HepG2 (cell line): ENCODE measurements around the gene GLRX5. TPM values are rescaled to one million over a fixed set of nuclear protein-coding genes. Genes with fewer than 3 reads are reported as not detected.

Experiments
- ATF1 ChIP-seq: IDR thresholded peaks from 2 replicates; pipeline ENCODE4 v1.6.1; 2016; ENCODE audit warnings: mild to moderate bottlenecking, control low read depth
- CCAR2 ChIP-seq: fragments of 200-400 bp; formaldehyde crosslinking; optimal IDR thresholded peaks from 2 replicates; pipeline ENCODE3; 2018; ENCODE audit warnings: low read depth, mild to moderate bottlenecking, low read length, moderate library complexity
- FOXJ3 ChIP-seq: sonication (generic); formaldehyde crosslinking; IDR thresholded peaks from 2 replicates; pipeline ENCODE4 v1.4.0; 2020; ENCODE audit warnings: missing genetic modification reagents, mild to moderate bottlenecking, borderline replicate concordance
- HDAC1 ChIP-seq: sonication (generic); formaldehyde crosslinking; IDR thresholded peaks from 2 replicates; pipeline ENCODE4 v1.5.1; 2020; ENCODE audit warnings: mild to moderate bottlenecking, missing genetic modification reagents
- HOXA3 ChIP-seq: sonication (generic); formaldehyde crosslinking; IDR thresholded peaks from 2 replicates; pipeline ENCODE4 v1.5.0; 2020; ENCODE audit warnings: missing genetic modification reagents
- MED1 ChIP-seq: sonication (generic); formaldehyde crosslinking; IDR thresholded peaks from 2 replicates; pipeline ENCODE4 v1.4.0; 2020; ENCODE audit warnings: missing genetic modification reagents
- NCOR1 ChIP-seq: fragments of 200-600 bp; sonication (generic); IDR thresholded peaks from 2 replicates; pipeline ENCODE4 v1.7.0; 2017; ENCODE audit warnings: antibody characterized with exemption, low read length, borderline replicate concordance
- NR2C2 ChIP-seq: sonication (generic); formaldehyde crosslinking; IDR thresholded peaks from 2 replicates; pipeline ENCODE4 v1.4.0; 2020; ENCODE audit warnings: missing genetic modification reagents, mild to moderate bottlenecking, moderate library complexity, borderline replicate concordance
- RBFOX2 ChIP-seq: fragments of 200-400 bp; formaldehyde crosslinking; IDR thresholded peaks from 2 replicates; pipeline ENCODE4 v1.6.1; 2017; ENCODE audit warnings: low read depth, mild to moderate bottlenecking, low read length
- RBM39 ChIP-seq: fragments of 200-400 bp; formaldehyde crosslinking; IDR thresholded peaks from one replicate; pipeline ENCODE4 v1.6.1; 2018; ENCODE audit warnings: antibody characterized with exemption, mild to moderate bottlenecking, low read depth, low read length; ENCODE audit not compliant: poor library complexity, severe bottlenecking
- SETDB1 ChIP-seq: sonication (generic); formaldehyde crosslinking; IDR thresholded peaks from 2 replicates; pipeline ENCODE4 v1.5.1; 2020; ENCODE audit warnings: missing genetic modification reagents, mild to moderate bottlenecking, borderline replicate concordance
- TEF ChIP-seq: sonication (generic); formaldehyde crosslinking; IDR thresholded peaks from 2 replicates; pipeline ENCODE4 v1.5.0; 2020; ENCODE audit warnings: missing genetic modification reagents
- THYN1 ChIP-seq: sonication (generic); formaldehyde crosslinking; IDR thresholded peaks from 2 replicates; pipeline ENCODE4 v1.8.1; 2023; ENCODE audit warnings: low read depth, mild to moderate bottlenecking, moderate library complexity, missing genetic modification reagents, borderline replicate concordance
- TRAFD1 ChIP-seq: sonication (generic); formaldehyde crosslinking; IDR thresholded peaks from 2 replicates; pipeline ENCODE4 v1.5.1; 2020; ENCODE audit warnings: missing genetic modification reagents, mild to moderate bottlenecking, borderline replicate concordance
- ZFP91 ChIP-seq: sonication (generic); formaldehyde crosslinking; IDR thresholded peaks from 2 replicates; pipeline ENCODE4 v1.9.0; 2022; ENCODE audit warnings: missing genetic modification reagents, mild to moderate bottlenecking, borderline replicate concordance
- ZNF251 ChIP-seq: sonication (generic); formaldehyde crosslinking; IDR thresholded peaks from 2 replicates; pipeline ENCODE4 v1.9.0; 2021; ENCODE audit warnings: mild to moderate bottlenecking, missing genetic modification reagents
- ZNF691 ChIP-seq: sonication (generic); formaldehyde crosslinking; IDR thresholded peaks from 2 replicates; pipeline ENCODE4 v1.4.0; 2020; ENCODE audit warnings: missing genetic modification reagents, low read depth, mild to moderate bottlenecking, borderline replicate concordance
- ZNF776 ChIP-seq: sonication (generic); formaldehyde crosslinking; IDR thresholded peaks from 2 replicates; pipeline ENCODE4 v1.4.0; 2020; ENCODE audit warnings: mild to moderate bottlenecking, missing genetic modification reagents
- ZNF879 ChIP-seq: sonication (generic); formaldehyde crosslinking; IDR thresholded peaks from 2 replicates; pipeline ENCODE4 v1.8.1; 2023; ENCODE audit warnings: missing genetic modification reagents
- ZSCAN21 ChIP-seq: sonication (generic); formaldehyde crosslinking; IDR thresholded peaks from 2 replicates; pipeline ENCODE4 v1.8.0; 2022; ENCODE audit warnings: mild to moderate bottlenecking, missing genetic modification reagents, moderate library complexity, borderline replicate concordance
- polyA plus RNA-seq, 8 experiments: library from polyadenylated mRNA; depleted of rRNA in 3 of 8; stranded (reverse) in 7 of 8; unstranded in 1 of 8; fragments of >200 nt; fragmentation: Illumina TruSeq in 4 of 8; extraction: Trizol in 4 of 8; gene quantifications; 2 replicates each; pipeline versions ENCODE4 v1.2.1 to v1.2.3, GENCODE V29; 2011 to 2016; ENCODE audit warnings: low read depth in 4 of 8, missing spikeins in 1 of 8, mixed read lengths in 1 of 8; ENCODE audit not compliant: insufficient read depth in 1 of 8
- total RNA-seq, 5 experiments: library from RNA; depleted of rRNA; stranded (reverse); fragments of >200 nt; fragmentation: Illumina TruSeq; extraction: Trizol; gene quantifications; 2 replicates each; pipeline ENCODE4 v1.2.3, GENCODE V29; 2016; ENCODE audit warnings: low read depth in 1 of 5
- TF ChIP-seq, protein P1 (sequence below): sonication (generic); formaldehyde crosslinking; IDR thresholded peaks from 2 replicates; pipeline ENCODE4 v1.4.0; 2020; ENCODE audit warnings: missing genetic modification reagents
- TF ChIP-seq, protein P2 (sequence below): IDR thresholded peaks from 2 replicates; pipeline ENCODE4 v1.6.1; 2016; ENCODE audit warnings: missing compliant biosample characterization, missing genetic modification reagents, borderline replicate concordance

GLRX5 gene
- total and polyA plus RNA-seq, 2 of the 13 experiments (the other 11 are each of a cell fraction or from before 2014, with no cell fraction given): 122 to 146 TPM

DNA sequence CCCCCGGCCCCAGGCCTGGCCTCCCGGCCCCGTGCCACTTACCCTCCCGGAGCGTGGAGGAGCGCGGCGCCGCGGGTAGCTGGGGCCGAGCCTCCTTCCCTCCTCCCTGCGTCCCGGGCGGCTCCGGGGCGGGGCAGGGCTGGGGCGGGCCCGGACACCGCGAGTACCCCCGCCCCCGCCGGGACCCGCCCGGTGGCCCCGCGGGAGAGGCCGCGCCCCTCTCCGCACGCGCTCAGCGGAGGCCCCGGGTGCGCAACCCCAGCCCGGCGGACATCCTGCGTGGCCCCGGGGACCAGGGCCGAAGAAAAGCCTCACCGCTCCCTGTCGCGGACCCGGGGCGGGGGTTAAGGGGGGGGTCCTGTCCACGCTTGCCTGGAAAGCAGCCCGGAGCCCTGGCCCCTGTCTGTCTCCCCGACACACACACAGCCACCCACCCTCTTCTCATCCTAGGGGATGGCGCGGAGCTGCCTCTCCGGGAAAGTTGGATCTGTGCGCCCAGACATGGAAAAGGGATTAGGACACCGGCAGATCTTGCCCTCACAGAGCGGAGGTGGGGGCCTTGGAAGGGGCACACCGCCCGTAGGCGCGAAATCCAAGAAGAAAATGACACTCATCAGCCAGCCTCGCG is 18.2 kb upstream of the GLRX5 start, which contains the start of gene SYNE3 (continued):
- TF ChIP-seq FOXJ3 (CRISPR knock-in tag) (no peak), NR2C2 (CRISPR knock-in tag) (0 out of 2 replicates have a peak, but pooled peaks have one; percentile 2), HDAC1 (CRISPR knock-in tag) (no peak), RBFOX2 (peak; percentile 50; the same call in 1 of the 2 replicates), ZNF691 (CRISPR knock-in tag) (no peak), ZNF251 (no peak), THYN1 (CRISPR knock-in tag) (no peak), SETDB1 (no peak), HOXA3 (peak; percentile 31; the same call in 1 of the 2 replicates), NCOR1 (no peak), ZFP91 (CRISPR knock-in tag) (peak; percentile 17; the same call in 1 of the 2 replicates), ZSCAN21 (0 out of 2 replicates have a peak, but pooled peaks have one; percentile 29), ZNF879 (no peak), TRAFD1 (no peak), TEF (no peak), CCAR2 (no peak), MED1 (CRISPR knock-in tag) (peak; percentile 31; the same call in 1 of the 2 replicates), RBM39 (no peak), ATF1 (no peak), ZNF776 (no peak)
- TF ChIP-seq, protein P1, sequence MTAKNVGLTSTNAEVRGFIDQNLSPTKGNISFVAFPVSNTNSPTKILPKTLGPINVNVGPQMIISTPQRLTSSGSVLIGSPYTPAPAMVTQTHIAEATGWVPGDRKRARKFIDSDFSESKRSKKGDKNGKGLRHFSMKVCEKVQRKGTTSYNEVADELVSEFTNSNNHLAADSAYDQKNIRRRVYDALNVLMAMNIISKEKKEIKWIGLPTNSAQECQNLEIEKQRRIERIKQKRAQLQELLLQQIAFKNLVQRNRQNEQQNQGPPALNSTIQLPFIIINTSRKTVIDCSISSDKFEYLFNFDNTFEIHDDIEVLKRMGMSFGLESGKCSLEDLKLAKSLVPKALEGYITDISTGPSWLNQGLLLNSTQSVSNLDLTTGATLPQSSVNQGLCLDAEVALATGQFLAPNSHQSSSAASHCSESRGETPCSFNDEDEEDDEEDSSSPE (CRISPR knock-in tag): 0 out of 2 replicates have a peak, but pooled peaks have one; percentile 11
- TF ChIP-seq, protein P2, sequence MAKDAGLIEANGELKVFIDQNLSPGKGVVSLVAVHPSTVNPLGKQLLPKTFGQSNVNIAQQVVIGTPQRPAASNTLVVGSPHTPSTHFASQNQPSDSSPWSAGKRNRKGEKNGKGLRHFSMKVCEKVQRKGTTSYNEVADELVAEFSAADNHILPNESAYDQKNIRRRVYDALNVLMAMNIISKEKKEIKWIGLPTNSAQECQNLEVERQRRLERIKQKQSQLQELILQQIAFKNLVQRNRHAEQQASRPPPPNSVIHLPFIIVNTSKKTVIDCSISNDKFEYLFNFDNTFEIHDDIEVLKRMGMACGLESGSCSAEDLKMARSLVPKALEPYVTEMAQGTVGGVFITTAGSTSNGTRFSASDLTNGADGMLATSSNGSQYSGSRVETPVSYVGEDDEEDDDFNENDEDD: no peak
